Measurements from ENCODE around the gene RCL1.

DNA sequence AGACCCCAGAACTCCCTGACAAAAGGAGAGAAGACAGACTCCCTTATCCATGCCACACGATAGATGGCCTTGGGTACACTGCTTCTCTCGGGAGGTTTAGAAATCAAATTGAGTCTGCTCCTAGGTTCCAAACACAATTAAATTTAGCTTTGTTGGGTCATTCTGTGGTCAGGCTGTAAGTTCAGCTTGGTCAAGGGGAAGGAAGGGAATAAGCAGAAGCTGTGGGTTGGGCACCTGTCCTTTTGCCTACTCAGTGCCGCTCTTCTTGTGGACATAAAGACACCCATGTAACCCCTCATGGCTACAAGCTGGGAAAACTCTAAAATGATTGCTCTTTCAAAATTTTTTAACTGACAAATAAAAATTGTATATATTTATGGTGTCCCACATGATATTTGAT lies 32.6 kb upstream of the RCL1 start:
- TF ChIP-seq CTCF (IDR thresholded peaks at IDR 0.05; ENCODE audit: low read length) (no peak), EZH2 (optimal IDR thresholded peaks at IDR 0.05; ENCODE audit: low read depth, low read length) (no peak), EZH2phosphoT487 (IDR thresholded peaks at IDR 0.05; ENCODE audit: low read length) (no peak)
